ENCODE measurements around the gene GALNT18. TPM values are rescaled to one million over a fixed set of nuclear protein-coding genes. Genes with fewer than 3 reads are reported as not detected.

GALNT18 gene
- total RNA-seq, 2 experiments from 2014 or later, result 6.8 to 7.4 TPM

- ChIA-PET POLR2A (no interaction called here), CTCF (no interaction called here)
- no peak overlapping the region for H3K4me3 Mint-ChIP-seq
- TF ChIP-seq CTCF (IDR thresholded peaks at IDR 0.05), result no peak
- H3K27ac Mint-ChIP-seq, result no peak overlapping the region
- intact Hi-C loops (cut with micrococcal nuclease), result no loop called here
- DNase-seq (no peak), ATAC-seq (no peak)
- no peaks in the 10 kb centered on the region for H3K9me3 Mint-ChIP-seq
- no peaks in the 10 kb centered on the region for H3K27me3 Mint-ChIP-seq
- no peaks in the 10 kb centered on the region for H3K4me1 Mint-ChIP-seq (ENCODE audit: low read depth)
- H3K36me3 Mint-ChIP-seq (ENCODE audit: low read depth), result no peaks in the 10 kb centered on the region
Measured at GRCh38 chr11:11533057-11533456, 88.7 kb downstream of the GALNT18 start.

GRCh38 chr11:11532574-11532973, 89.2 kb downstream of the GALNT18 start:
- no peaks in the 10 kb centered on the region for H3K27me3 Mint-ChIP-seq
- H3K4me3 Mint-ChIP-seq, result no peak overlapping the region
- H3K4me1 Mint-ChIP-seq (ENCODE audit: low read depth), result no peaks in the 10 kb centered on the region
- intact Hi-C loops (cut with micrococcal nuclease), result no loop called here
- no peaks in the 10 kb centered on the region for H3K36me3 Mint-ChIP-seq (ENCODE audit: low read depth)
- H3K27ac Mint-ChIP-seq, result no peak overlapping the region
- H3K9me3 Mint-ChIP-seq, result no peaks in the 10 kb centered on the region
- CTCF ChIA-PET, result interaction anchor here (0.7 kb wide), 1 partner anchor 511 kb away, joined by 3 read pairs; no protein-coding TSS in a partner anchor
- POLR2A ChIA-PET, result no interaction called here
- DNase-seq, result no peak
- no peak for ATAC-seq
- TF ChIP-seq CTCF (IDR thresholded peaks at IDR 0.05), result no peak

GRCh38 chr11:11531131-11531908, 90.5 kb downstream of the GALNT18 start:
- intact Hi-C loops (cut with micrococcal nuclease), result no loop called here
- POLR2A ChIA-PET, result no interaction called here
- TF ChIP-seq CTCF (IDR thresholded peaks at IDR 0.05), result no peak
- no peaks in the 10 kb centered on the region for H3K27me3 Mint-ChIP-seq
- H3K27ac Mint-ChIP-seq, result no peak overlapping the region
- H3K9me3 Mint-ChIP-seq, result no peaks in the 10 kb centered on the region
- H3K4me1 Mint-ChIP-seq (ENCODE audit: low read depth), result no peaks in the 10 kb centered on the region
- DNase-seq, result no peak
- CTCF ChIA-PET, result no interaction called here
- H3K4me3 Mint-ChIP-seq, result no peak overlapping the region
- no peak for ATAC-seq
- no peaks in the 10 kb centered on the region for H3K36me3 Mint-ChIP-seq (ENCODE audit: low read depth)

- ATAC-seq (no peak), DNase-seq (no peak)
- peaks cover 3% of the 10 kb centered on the region for H3K27me3 Mint-ChIP-seq
- intact Hi-C loops (cut with micrococcal nuclease), result no loop called here
- no peaks in the 10 kb centered on the region for H3K36me3 Mint-ChIP-seq (ENCODE audit: low read depth)
- H3K4me1 Mint-ChIP-seq (ENCODE audit: low read depth), result no peaks in the 10 kb centered on the region
- ChIA-PET CTCF (no interaction called here), POLR2A (interaction anchor here (0.6 kb wide), 1 partner anchor 153 kb away, joined by 3 read pairs; no protein-coding TSS in a partner anchor)
- H3K4me3 Mint-ChIP-seq, result no peak overlapping the region
- TF ChIP-seq CTCF (IDR thresholded peaks at IDR 0.05), result no peak
- no peaks in the 10 kb centered on the region for H3K9me3 Mint-ChIP-seq
- no peak overlapping the region for H3K27ac Mint-ChIP-seq
Measured at GRCh38 chr11:11528986-11529385, 92.8 kb downstream of the GALNT18 start.

GRCh38 chr11:11525283-11525682, 96.5 kb downstream of the GALNT18 start:
- CTCF ChIA-PET, result no interaction called here
- Mint-ChIP-seq H3K9me3 (no peaks in the 10 kb centered on the region), H3K27ac (no peak overlapping the region), H3K36me3 (ENCODE audit: low read depth) (no peaks in the 10 kb centered on the region), H3K27me3 (peaks cover 4% of the 10 kb centered on the region), H3K4me1 (ENCODE audit: low read depth) (peaks cover 6% of the 10 kb centered on the region), H3K4me3 (no peak overlapping the region)
- intact Hi-C loops (cut with micrococcal nuclease), result no loop called here
- DNase-seq (no peak), ATAC-seq (no peak)
- POLR2A ChIA-PET, result interaction anchor here (0.6 kb wide), 1 partner anchor 216 kb away, joined by 4 read pairs; no protein-coding TSS in a partner anchor
- no peak for TF ChIP-seq CTCF (IDR thresholded peaks at IDR 0.05)
